ENCODE measurements around the gene UCK2.

UCK2 gene

GRCh38 chr1:165911609-165912281, 84.3 kb downstream of the UCK2 start:
- TF ChIP-seq TARDBP (IDR thresholded peaks at IDR 0.05) (no peak), FOXM1 (IDR thresholded peaks at IDR 0.05; ENCODE audit: borderline replicate concordance) (no peak), LEF1 (IDR thresholded peaks at IDR 0.05; ENCODE audit: borderline replicate concordance) (no peak), ARNT (IDR thresholded peaks at IDR 0.05) (no peak), FOXK2 (IDR thresholded peaks at IDR 0.05) (no peak)
- POLR2A ChIA-PET: interaction anchor here (1.2 kb wide), 1 partner anchor 143 kb away, joined by 5 read pairs; the partner anchor contains the start of gene TMCO1
- CTCF ChIA-PET: no interaction called here
- DNase-seq (ENCODE audit: extremely low spot score): no peak

- POLR2A ChIA-PET: interaction anchor here (1.2 kb wide), 1 partner anchor 144 kb away, joined by 5 read pairs; the partner anchor contains the start of gene TMCO1
- TF ChIP-seq NFRKB (IDR thresholded peaks at IDR 0.05): no peak
- no peak for TF ChIP-seq PKNOX1 (IDR thresholded peaks at IDR 0.05)
- no peak for TF ChIP-seq L3MBTL2 (conservative IDR thresholded peaks at IDR 0.05)
- TF ChIP-seq SUZ12 (IDR thresholded peaks at IDR 0.05): no peak
- no peak for TF ChIP-seq ELF4 (IDR thresholded peaks at IDR 0.05)
- no peak for TF ChIP-seq FOXK2 (IDR thresholded peaks at IDR 0.05)
- DNase-seq (ENCODE audit: extremely low spot score): no peak
- CTCF ChIA-PET: interaction anchor here (0.8 kb wide), 1 partner anchor 89 kb away, joined by 3 read pairs; no protein-coding TSS in a partner anchor
Measured at GRCh38 chr1:165912638-165913037, 85.2 kb downstream of the UCK2 start.

GRCh38 chr1:165914136-165914798, 86.9 kb downstream of the UCK2 start:
- ChIA-PET POLR2A (no interaction called here), CTCF (interaction anchor here (0.7 to 1.4 kb wide), 5 partner anchors 86 to 734 kb away, joined by 3 to 4 read pairs (median 3); no protein-coding TSS in a partner anchor)
- TF ChIP-seq CTBP1 (IDR thresholded peaks at IDR 0.05; ENCODE audit: borderline replicate concordance): no peak
- no peak for TF ChIP-seq FOXK2 (IDR thresholded peaks at IDR 0.05)
- TF ChIP-seq FOXA1 (IDR thresholded peaks at IDR 0.05): no peak
- TF ChIP-seq HDGF (IDR thresholded peaks at IDR 0.05; ENCODE audit: borderline replicate concordance): no peak
- no peak for TF ChIP-seq PKNOX1 (IDR thresholded peaks at IDR 0.05)
- TF ChIP-seq SUZ12 (IDR thresholded peaks at IDR 0.05): no peak
- no peak for TF ChIP-seq ELF4 (IDR thresholded peaks at IDR 0.05)
- TF ChIP-seq NFRKB (IDR thresholded peaks at IDR 0.05): no peak
- no peak for TF ChIP-seq ZNF384 (IDR thresholded peaks at IDR 0.05)
- no peak for TF ChIP-seq L3MBTL2 (conservative IDR thresholded peaks at IDR 0.05)
- TF ChIP-seq ARNT (IDR thresholded peaks at IDR 0.05): no peak
- no peak for TF ChIP-seq TARDBP (IDR thresholded peaks at IDR 0.05)
- peak; percentile 86 for DNase-seq (ENCODE audit: extremely low spot score)

- ChIA-PET POLR2A (no interaction called here), CTCF (interaction anchor here (0.6 to 0.7 kb wide), 2 partner anchors 234 to 311 kb away, joined by 3 read pairs; no protein-coding TSS in a partner anchor)
- TF ChIP-seq SP1 (IDR thresholded peaks at IDR 0.05) (no peak), CTBP1 (IDR thresholded peaks at IDR 0.05; ENCODE audit: borderline replicate concordance) (no peak), L3MBTL2 (conservative IDR thresholded peaks at IDR 0.05) (no peak), ARNT (IDR thresholded peaks at IDR 0.05) (no peak), SUZ12 (IDR thresholded peaks at IDR 0.05) (no peak), PKNOX1 (IDR thresholded peaks at IDR 0.05) (no peak), ELF4 (IDR thresholded peaks at IDR 0.05) (no peak), FOXA1 (IDR thresholded peaks at IDR 0.05) (no peak), NFRKB (IDR thresholded peaks at IDR 0.05) (no peak), ZNF384 (IDR thresholded peaks at IDR 0.05) (no peak), TARDBP (IDR thresholded peaks at IDR 0.05) (no peak), HDGF (IDR thresholded peaks at IDR 0.05; ENCODE audit: borderline replicate concordance) (no peak), LEF1 (IDR thresholded peaks at IDR 0.05; ENCODE audit: borderline replicate concordance) (no peak), FOXM1 (IDR thresholded peaks at IDR 0.05; ENCODE audit: borderline replicate concordance) (no peak), FOXK2 (IDR thresholded peaks at IDR 0.05) (no peak), BHLHE40 (IDR thresholded peaks at IDR 0.05; ENCODE audit: borderline replicate concordance) (no peak)
- no peak for DNase-seq (ENCODE audit: extremely low spot score)
Measured at GRCh38 chr1:165915480-165915879, 88.1 kb downstream of the UCK2 start.

- TF ChIP-seq ARNT (IDR thresholded peaks at IDR 0.05): no peak
- no peak for TF ChIP-seq CTBP1 (IDR thresholded peaks at IDR 0.05; ENCODE audit: borderline replicate concordance)
- no peak for TF ChIP-seq SP1 (IDR thresholded peaks at IDR 0.05)
- no peak for TF ChIP-seq PKNOX1 (IDR thresholded peaks at IDR 0.05)
- no peak for TF ChIP-seq HDGF (IDR thresholded peaks at IDR 0.05; ENCODE audit: borderline replicate concordance)
- TF ChIP-seq FOXK2 (IDR thresholded peaks at IDR 0.05): no peak
- TF ChIP-seq ELF4 (IDR thresholded peaks at IDR 0.05): no peak
- no peak for TF ChIP-seq SUZ12 (IDR thresholded peaks at IDR 0.05)
- TF ChIP-seq FOXA1 (IDR thresholded peaks at IDR 0.05): no peak
- no peak for TF ChIP-seq BHLHE40 (IDR thresholded peaks at IDR 0.05; ENCODE audit: borderline replicate concordance)
- no peak for TF ChIP-seq TARDBP (IDR thresholded peaks at IDR 0.05)
- TF ChIP-seq NFRKB (IDR thresholded peaks at IDR 0.05): no peak
- no peak for TF ChIP-seq ZNF384 (IDR thresholded peaks at IDR 0.05)
- no peak for TF ChIP-seq L3MBTL2 (conservative IDR thresholded peaks at IDR 0.05)
- TF ChIP-seq FOXM1 (IDR thresholded peaks at IDR 0.05; ENCODE audit: borderline replicate concordance): no peak
- no peak for TF ChIP-seq LEF1 (IDR thresholded peaks at IDR 0.05; ENCODE audit: borderline replicate concordance)
- ChIA-PET POLR2A (no interaction called here), CTCF (interaction anchor here (0.6 to 0.7 kb wide), 2 partner anchors 235 to 312 kb away, joined by 3 read pairs; no protein-coding TSS in a partner anchor)
- DNase-seq (ENCODE audit: extremely low spot score): no peak
Measured at GRCh38 chr1:165915932-165916348, 88.5 kb downstream of the UCK2 start.

Measured in HEK293T (cell line).